ENCODE measurements around the gene COQ4.

COQ4 gene

GRCh38 chr9:128372784-128373183, 50.1 kb downstream of the COQ4 start:
- DNase-seq (ENCODE audit: low read depth), result no peak

- DNase-seq (ENCODE audit: low read depth), result no peak
Observed at GRCh38 chr9:128374221-128374675, 51.6 kb downstream of the COQ4 start.

GRCh38 chr9:128375865-128376264, 53.2 kb downstream of the COQ4 start:
- DNase-seq (ENCODE audit: low read depth), result no peak

GRCh38 chr9:128382261-128382660, 59.6 kb downstream of the COQ4 start:
- no peak for DNase-seq (ENCODE audit: low read depth)

GRCh38 chr9:128383007-128383753, 60.5 kb downstream of the COQ4 start:
- DNase-seq (ENCODE audit: low read depth), result no peak
